Esophagus squamous epithelium (tissue), 5 donors: Measurements from ENCODE around the gene ABHD6. TPM values are rescaled to one million over a fixed set of nuclear protein-coding genes. Genes with fewer than 3 reads are reported as not detected.

Experiments
- DNase-seq: peaks from one replicate; lab custom pipeline; 2025; lab: John Stamatoyannopoulos, UW
- H3K27ac ChIP-seq, 4 donors: fragments of 200-600 bp; sonication (generic); one replicate each; pipeline ENCODE4 v1.5.1; 2016 to 2019; ENCODE audit warnings: mild to moderate bottlenecking in 1 of 4
- H3K27me3 ChIP-seq, 4 donors: fragments of 200-600 bp; sonication (generic); 1 replicate in 3 of 4; 2 replicates in 1 of 4; pipeline versions ENCODE4 v1.5.1 to v1.6.0; 2017 to 2021; ENCODE audit warnings: antibody characterized with exemption in 1 of 4
- H3K36me3 ChIP-seq, 3 donors: fragments of 200-600 bp; sonication (generic); one replicate each; pipeline ENCODE4 v1.5.1; 2016 to 2019
- H3K4me1 ChIP-seq, 3 donors: fragments of 200-600 bp; sonication (generic); one replicate each; pipeline ENCODE4 v1.5.1; 2017 to 2019
- H3K4me3 ChIP-seq, 4 donors: fragments of 200-600 bp; sonication (generic); 1 replicate in 3 of 4; 2 replicates in 1 of 4; pipeline ENCODE4 v1.5.1; 2016 to 2019; ENCODE audit warnings: mild to moderate bottlenecking in 2 of 4, moderate library complexity in 1 of 4
- H3K9me3 ChIP-seq, 3 donors: fragments of 200-600 bp; sonication (generic); one replicate each; pipeline ENCODE4 v1.5.1; 2016 to 2019
- CTCF ChIP-seq, 6 experiments: fragments of 450-650 bp in 4 of 6; fragments of 200-600 bp in 2 of 6; sonication (generic) in 2 of 6; IDR thresholded peaks; one replicate each; pipeline ENCODE4 v1.5.1; 2016 to 2019; ENCODE audit warnings: antibody characterized with exemption in 6 of 6, mild to moderate bottlenecking in 4 of 6, moderate library complexity in 4 of 6
- POLR2A ChIP-seq, 4 donors: fragments of 450-650 bp; IDR thresholded peaks; one replicate each; pipeline ENCODE4 v1.6.1; 2017; ENCODE audit warnings: antibody characterized with exemption in 4 of 4, mild to moderate bottlenecking in 4 of 4, moderate library complexity in 3 of 4
- WGBS, 2 donors: methylation state at CpG; one replicate each; pipeline ENCODE4 v1.1.5; 2018; 5-methylcytosine and 5-hydroxymethylcytosine counted together
- intact Hi-C: fragments of 100-400 bp; cut with DNase I; formaldehyde crosslinking; loops from one replicate; pipeline ENCODE4 v1.15.0; 2022
- total RNA-seq, 4 donors: library from RNA; depleted of rRNA; stranded (reverse); fragments of >200 nt; gene quantifications; one replicate each; pipeline ENCODE4 v1.1.0, GENCODE V29; 2016
- donor health status: DM: yes; HTN: yes; CAD: no.

The ABHD6 gene
- total RNA-seq, 4 donors from 2014 or later = 5.8 to 16.5 (median 8.9) TPM

GRCh38 chr3:58291671-58292338, 54.2 kb downstream of the ABHD6 start:
- Histone ChIP-seq H3K27me3 (no peaks in the 10 kb centered on the region), H3K36me3 (peaks cover 0 to 34% (median 0%) of the 10 kb centered on the region in 3 donors), H3K4me3 (no peak overlapping the region), H3K4me1 (peaks cover 0 to 7% (median 0%) of the 10 kb centered on the region in 3 donors), H3K9me3 (no peaks in the 10 kb centered on the region), H3K27ac (no peak overlapping the region)
- no peak for DNase-seq
- TF ChIP-seq CTCF (IDR thresholded peaks at IDR 0.05) = no peak
- TF ChIP-seq POLR2A (IDR thresholded peaks at IDR 0.05) = no peak
- WGBS, 2 donors = 74 to 81% methylated on average over 8 to 9 of the region's 9 CpGs
- intact Hi-C loops = no loop called here

- Histone ChIP-seq H3K4me3 (no peak overlapping the region), H3K4me1 (peaks cover 0 to 9% (median 0%) of the 10 kb centered on the region in 3 donors), H3K27ac (no peak overlapping the region), H3K9me3 (no peaks in the 10 kb centered on the region), H3K27me3 (no peaks in the 10 kb centered on the region), H3K36me3 (peaks cover 0 to 24% (median 0%) of the 10 kb centered on the region in 3 donors)
- intact Hi-C loops = no loop called here
- 77 to 82% methylated on average over 9 to 10 of the region's 10 CpGs for WGBS, 2 donors
- no peak for DNase-seq
- TF ChIP-seq POLR2A (IDR thresholded peaks at IDR 0.05) = no peak
These were observed 55.3 kb downstream of the ABHD6 start for GRCh38 chr3:58292866-58293265.

GRCh38 chr3:58293516-58293915, 55.9 kb downstream of the ABHD6 start:
- intact Hi-C loops = no loop called here
- 43 to 61% methylated on average over 4 of the region's 9 CpGs for WGBS, 2 donors
- H3K36me3 ChIP-seq = peaks cover 0 to 17% (median 0%) of the 10 kb centered on the region in 3 donors
- peaks cover 0 to 9% (median 0%) of the 10 kb centered on the region in 3 donors for H3K4me1 ChIP-seq
- H3K9me3 ChIP-seq = no peaks in the 10 kb centered on the region
- no peak overlapping the region for H3K4me3 ChIP-seq
- no peak for DNase-seq
- TF ChIP-seq CTCF (IDR thresholded peaks at IDR 0.05) (no peak), POLR2A (IDR thresholded peaks at IDR 0.05) (no peak)
- H3K27me3 ChIP-seq = no peaks in the 10 kb centered on the region
- no peak overlapping the region for H3K27ac ChIP-seq

- intact Hi-C loops = loop anchor here (5.0 kb wide), 1 partner anchor 109 kb away; no protein-coding TSS in a partner anchor
- Histone ChIP-seq H3K9me3 (no peaks in the 10 kb centered on the region), H3K27me3 (no peaks in the 10 kb centered on the region), H3K4me3 (no peak overlapping the region), H3K36me3 (peaks cover 0 to 12% (median 0%) of the 10 kb centered on the region in 3 donors), H3K27ac (no peak overlapping the region), H3K4me1 (peaks cover 0 to 17% (median 0%) of the 10 kb centered on the region in 3 donors)
- TF ChIP-seq POLR2A (IDR thresholded peaks at IDR 0.05) (no peak), CTCF (IDR thresholded peaks at IDR 0.05) (no peak)
- no peak for DNase-seq
- WGBS, 2 donors = 31 to 36% methylated on average over 2 to 4 of the region's 5 CpGs
These were observed 58.7 kb downstream of the ABHD6 start for GRCh38 chr3:58296269-58296668.

GRCh38 chr3:58296843-58297242, 59.3 kb downstream of the ABHD6 start:
- no peak for TF ChIP-seq CTCF (IDR thresholded peaks at IDR 0.05)
- no peak for TF ChIP-seq POLR2A (IDR thresholded peaks at IDR 0.05)
- Histone ChIP-seq H3K9me3 (no peaks in the 10 kb centered on the region), H3K4me3 (no peak overlapping the region), H3K27ac (no peak overlapping the region), H3K27me3 (no peaks in the 10 kb centered on the region), H3K4me1 (peaks cover 0 to 17% (median 0%) of the 10 kb centered on the region in 3 donors), H3K36me3 (peaks cover 0 to 12% (median 0%) of the 10 kb centered on the region in 3 donors)
- no peak for DNase-seq
- intact Hi-C loops = loop anchor here (5.0 kb wide), 1 partner anchor 110 kb away; no protein-coding TSS in a partner anchor
- WGBS, 2 donors = 34 to 54% methylated on average over 5 to 6 of the region's 6 CpGs
